ENCODE measurements around the gene BOK.
"Not testable (repeated sequence)": the region's sequence is repeated elsewhere in the genome, so short reads cannot be mapped to it uniquely, and the experiment has no call there.

The BOK gene

DNA sequence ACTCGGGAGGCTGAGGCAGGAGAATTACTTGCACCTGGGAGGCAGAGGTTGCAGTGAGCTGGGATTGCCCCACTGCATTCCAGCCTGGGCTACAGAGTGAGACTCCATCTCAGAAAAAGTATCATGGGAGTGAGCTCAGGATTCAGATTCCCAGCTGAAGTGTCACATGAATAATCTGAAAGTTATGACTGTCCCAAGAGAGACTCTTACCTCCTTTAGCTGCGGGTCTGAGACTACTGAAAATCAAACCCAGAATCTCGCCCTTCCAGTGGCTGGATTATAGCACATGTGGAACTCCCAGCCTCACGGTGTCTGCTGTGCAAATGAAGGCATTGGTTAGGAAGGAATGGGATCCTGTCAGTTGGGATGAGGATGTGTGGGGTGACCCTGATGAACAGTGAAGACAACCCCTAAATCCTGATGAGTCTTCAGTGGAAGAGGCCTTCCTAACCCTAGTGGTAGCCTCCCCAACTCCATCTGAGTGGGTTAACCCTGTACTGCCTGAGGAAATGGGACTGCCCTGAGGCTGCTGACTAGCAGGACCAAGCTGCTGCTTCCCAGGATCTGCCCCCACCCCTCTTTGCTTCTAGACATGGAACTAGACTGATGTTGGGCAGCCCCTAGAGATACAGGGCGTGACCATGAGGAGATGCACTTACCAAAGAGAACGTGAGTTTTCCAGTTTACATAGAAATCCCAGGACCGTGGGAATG lies 16.5 kb downstream of the BOK start:
- no peak for DNase-seq

DNA sequence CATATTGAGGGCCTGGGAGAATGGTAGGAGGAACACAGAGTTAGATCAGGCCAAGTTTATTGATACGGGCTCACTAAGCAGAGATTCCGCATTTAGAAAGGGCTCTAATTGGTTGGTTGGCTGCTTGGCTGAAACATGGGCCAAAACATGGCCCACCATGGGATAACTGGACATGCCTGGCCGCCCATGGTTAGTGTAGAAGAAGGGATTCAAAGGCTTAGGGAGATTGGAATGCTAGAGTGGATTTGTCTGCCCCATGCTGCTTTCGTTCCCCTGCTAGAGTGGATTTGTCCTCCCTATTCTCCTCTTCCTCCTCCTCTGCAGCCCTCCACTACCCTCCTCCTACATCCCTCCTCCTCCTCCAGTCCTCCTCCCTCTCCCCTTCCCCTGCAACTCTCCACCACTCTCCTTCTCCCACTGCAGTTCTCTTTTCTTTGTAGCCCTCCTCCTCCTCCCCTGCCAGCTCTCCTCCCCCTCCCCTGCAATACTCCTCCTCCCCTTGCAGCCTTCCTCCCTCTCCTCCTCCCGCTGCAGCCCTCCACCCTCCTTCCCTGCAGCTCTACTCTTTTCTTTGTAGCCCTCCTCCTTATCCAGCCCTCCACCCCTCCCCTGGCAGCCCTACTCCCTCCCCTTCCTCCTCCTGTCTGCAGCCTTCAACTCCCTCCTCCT lies 17.2 kb downstream of the BOK start:
- no peak for DNase-seq

DNA sequence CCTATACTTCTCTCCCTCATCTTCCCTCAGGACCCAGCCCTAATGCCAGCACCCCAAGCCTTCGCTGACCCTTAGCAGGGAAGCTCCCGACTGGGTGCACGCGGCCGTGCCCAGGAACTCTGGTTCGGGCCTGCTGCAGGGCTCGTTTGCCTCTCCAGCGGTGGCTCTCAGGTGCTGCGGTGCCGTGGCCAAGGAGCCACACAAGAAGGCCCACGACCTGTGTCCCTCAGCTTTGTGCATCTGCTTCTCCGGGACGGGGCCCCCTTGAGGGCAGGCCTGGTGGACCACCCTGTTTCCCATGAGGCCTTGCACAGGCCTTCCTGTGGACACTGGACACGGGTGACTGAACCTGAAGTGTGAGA lies 17.7 kb downstream of the BOK start:
- no peak for DNase-seq

DNA sequence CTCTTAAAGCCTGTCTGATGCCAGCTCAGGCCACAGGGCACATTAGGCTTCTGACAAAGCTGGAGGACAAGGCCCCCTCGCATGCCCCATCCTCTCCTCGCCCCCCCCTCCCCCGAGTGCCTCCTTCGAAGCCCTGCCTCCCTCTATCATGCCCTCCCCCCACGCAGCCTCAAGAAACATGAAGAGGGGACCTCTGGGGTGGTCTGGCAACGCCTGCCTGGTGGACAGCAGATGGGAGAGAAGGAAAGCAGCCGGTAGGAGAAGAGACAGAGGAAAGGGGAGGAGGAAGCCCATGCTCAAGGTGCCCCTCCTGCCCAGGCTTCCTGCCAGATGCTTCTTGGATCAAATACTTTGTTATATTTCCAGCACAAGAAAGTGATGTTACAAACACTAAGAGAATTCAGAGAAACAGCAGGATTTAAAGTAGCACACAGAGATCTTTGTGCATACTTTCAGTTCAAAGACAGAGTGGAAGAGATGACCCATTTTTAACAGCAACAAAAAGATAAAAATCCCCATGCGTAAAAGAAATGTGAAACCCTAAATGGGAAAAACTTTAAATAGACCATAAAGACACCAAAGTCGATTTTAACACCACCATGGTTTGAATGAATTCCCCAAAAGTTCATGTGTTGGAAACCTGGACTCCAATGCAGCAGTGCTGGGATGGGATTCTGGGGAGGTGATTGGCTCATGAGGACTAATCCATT lies 19.0 kb downstream of the BOK start:
- DNase-seq = no peak

DNA sequence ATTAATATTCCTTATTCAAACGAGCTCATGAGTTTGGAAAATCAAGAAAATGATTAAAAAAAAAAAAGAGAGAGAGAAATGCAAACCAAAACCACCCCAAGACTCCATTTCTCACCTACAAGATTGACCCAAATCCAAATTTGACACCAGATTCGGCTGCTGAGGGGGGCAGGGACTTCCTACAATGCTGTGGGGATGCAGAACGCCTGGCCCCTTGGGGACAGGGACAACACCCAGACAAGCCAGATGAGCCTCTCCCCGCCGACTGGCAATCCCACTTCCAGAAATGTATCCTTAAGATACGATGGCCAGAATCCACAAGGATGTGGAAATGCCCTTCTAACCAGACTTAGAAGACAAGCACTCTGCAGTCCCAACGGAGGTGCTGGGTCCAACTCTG lies 20.7 kb downstream of the BOK start:
- DNase-seq = no peak

DNA sequence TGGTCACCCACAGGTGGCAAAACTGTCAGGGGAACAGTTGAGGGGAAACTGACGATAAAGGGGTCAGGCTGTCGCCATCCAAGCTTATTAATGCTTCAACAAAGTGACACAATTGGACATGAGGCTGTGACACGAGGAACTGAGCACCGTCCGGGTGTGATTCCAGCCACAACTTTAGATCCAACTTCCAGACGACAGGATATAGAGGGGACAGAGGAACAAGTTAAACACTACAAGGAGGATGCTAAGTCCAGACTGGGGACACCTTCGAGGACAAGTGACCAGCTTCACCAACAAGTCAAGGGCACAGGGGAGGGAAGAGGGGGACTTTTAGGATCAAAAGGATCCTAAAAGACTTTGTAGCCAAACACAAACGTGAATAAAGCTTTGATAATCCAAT lies 23.8 kb downstream of the BOK start:
- no peak for DNase-seq

DNA sequence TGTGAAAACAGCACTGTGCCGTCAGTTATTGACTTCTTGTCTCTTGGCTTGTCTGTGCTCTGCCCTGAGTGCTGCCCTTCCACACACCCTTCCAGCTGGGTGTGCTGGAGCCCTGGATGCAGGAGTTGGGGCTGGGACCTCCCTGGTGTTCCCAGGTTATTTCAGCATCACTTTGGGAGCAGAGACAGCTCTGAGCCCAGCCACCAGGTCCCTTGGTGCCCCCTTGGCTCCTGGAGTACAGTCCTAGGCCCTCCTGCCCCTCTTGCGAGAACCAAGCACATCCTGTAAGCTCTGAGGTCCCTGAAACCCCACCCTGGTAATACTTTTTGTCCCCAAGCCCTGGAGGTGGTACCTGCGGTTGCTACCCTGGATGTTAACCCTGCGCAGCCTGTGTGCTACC lies 24.3 kb downstream of the BOK start:
- no peak for DNase-seq

DNA sequence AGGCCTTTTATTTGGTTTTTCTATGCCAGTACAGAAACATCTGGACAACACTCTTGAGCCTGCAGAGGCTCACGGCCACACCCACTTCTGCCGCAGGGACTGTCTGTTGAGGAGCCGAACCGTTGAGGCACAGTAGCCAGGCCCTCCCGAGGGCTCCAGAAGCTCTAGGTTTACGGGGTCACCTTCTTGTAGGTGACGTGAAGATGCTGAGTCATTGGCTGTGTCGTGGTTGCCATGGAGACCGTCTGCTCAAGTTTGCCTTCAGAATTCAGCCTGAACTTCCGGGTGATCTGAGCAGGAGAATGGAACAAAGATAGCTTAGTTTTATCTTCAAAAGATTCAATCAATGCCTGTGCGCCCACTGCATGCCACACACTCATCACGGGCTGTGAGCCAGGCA lies 25.9 kb downstream of the BOK start:
- no peak for DNase-seq

DNA sequence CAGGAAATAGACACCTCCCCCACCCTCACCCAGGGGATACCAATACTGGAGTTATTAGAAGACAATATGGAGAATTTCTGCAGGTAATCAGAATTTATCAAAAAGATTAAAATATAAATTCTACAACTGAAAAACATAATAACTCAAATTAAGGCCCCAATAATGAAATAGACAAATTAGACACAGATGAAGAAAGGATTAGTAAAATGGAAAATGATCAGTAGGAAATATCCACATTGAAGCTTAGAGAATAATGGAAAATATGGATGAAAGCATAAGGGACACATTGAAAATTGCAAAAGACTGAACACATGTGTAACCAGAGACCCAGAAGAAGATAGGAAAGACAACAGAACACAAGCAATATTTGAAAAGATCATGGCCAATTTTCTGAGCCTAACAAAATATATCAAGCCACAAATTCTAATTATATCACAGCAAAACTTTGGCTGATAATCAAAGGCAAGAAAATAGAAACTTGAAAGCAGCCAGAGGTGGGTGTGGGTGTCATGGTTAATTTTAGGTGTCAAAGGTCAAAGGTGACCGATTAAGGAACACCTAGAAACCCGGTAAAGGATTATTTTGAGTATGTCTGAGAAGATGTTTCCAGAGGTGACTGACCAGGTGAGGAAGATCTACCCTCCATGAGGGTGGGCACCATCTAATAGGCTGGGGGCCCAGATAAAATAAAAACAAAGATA lies 28.2 kb downstream of the BOK start:
- DNase-seq = no peak

DNA sequence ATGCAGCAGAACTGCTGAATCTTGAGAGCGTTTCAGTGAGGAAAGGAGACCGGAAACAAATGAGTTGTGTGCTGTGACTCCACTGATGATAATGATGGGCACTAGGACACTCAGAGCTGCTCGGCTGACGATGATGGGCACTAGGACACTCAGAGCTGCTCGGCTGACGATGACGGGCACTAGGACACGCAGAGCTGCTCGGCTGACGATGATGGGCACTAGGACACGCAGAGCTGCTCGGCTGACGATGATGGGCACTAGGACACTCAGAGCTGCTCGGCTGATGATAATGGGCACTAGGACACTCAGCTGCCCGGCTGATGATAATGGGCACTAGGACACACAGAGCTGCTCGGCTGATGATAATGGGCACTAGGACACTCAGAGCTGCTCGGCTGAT lies 31.3 kb downstream of the BOK start:
- DNase-seq = not testable (repeated sequence)

DNA sequence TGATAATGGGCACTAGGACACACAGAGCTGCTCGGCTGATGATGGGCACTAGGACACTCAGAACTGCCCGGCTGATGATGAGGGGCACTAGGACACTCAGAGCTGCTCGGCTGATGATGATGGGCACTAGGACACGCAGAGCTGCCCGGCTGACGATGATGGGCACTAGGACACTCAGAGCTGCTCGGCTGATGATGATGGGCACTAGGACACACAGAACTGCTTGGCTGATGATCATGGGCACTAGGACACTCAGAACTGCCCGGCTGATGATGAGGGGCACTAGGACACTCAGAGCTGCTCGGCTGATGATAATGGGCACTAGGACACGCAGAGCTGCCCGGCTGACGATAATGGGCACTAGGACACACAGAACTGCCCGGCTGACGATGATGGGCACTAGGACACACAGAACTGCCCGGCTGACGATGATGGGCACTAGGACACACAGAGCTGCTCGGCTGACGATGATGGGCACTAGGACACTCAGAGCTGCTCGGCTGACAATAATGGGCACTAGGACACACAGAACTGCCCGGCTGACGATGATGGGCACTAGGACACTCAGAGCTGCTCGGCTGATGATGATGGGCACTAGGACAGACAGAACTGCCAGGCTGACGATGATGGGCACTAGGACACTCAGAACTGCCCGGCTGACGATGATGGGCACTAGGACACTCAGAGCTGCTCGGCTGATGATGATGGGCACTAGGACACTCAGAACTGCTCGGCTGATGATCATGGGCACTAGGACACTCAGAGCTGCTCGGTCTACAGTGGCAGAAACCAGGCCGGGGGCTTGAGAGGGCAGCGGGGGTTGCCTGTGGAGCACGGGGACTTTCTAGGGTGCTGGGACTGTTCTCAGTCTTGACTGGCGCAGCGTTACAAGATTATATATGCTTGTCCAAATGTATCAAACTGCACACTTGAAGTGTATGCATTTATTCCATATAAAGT lies 32.2 kb downstream of the BOK start:
- DNase-seq = not testable (repeated sequence)

DNA sequence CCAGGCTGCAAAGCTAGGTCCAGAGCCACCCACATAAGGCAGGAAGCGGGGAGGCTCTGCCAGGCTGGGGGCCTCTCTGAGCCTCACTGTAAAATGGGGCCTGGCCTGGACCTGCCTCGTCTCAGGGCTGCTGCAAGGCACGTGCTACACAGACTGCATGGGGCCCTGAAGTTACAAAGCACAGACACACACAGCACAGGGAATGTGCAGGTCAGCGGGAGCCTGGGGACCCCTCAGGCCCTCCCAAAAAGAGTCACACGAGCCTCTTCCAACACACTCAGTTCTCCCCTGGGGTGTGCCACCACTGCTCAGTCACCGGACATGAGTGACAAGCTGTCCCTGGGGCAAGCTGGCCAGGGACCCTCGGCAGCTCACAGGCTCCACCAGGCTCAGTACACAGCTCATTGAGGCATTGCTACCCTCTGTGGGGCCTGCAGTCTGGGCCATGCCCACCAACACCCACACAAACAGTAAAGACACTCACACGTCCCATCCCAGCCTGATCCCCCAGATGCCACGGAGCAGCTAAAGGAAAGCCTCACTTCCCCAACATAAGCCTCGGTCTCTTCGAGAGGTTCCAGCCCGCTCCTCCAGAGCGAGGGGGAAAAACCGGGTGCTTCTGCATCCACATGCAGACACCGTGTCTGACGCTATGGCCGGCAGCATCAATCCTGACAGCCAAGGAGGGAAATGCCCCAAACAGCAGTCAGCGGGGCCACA lies 33.7 kb downstream of the BOK start:
- DNase-seq = no peak

DNA sequence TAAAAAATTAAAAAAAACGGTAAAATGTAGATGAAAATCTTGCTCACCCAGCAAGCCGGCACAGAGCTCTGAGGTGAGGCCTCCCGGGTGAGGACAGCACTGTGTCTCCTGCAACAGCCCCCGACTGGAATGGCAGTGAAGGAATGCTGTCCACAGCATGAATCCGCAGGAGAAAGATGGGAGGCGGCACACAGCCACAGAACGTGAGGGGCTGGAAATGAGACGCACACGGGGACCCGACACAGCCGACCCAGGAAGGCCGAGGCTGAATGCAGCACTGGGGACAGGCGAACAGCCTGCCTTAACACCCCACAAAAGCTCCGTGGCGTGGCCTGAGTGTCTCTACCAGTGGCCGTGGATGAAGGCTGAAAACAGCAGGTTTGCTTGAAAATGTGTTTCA lies 34.7 kb downstream of the BOK start:
- no peak for DNase-seq

DNA sequence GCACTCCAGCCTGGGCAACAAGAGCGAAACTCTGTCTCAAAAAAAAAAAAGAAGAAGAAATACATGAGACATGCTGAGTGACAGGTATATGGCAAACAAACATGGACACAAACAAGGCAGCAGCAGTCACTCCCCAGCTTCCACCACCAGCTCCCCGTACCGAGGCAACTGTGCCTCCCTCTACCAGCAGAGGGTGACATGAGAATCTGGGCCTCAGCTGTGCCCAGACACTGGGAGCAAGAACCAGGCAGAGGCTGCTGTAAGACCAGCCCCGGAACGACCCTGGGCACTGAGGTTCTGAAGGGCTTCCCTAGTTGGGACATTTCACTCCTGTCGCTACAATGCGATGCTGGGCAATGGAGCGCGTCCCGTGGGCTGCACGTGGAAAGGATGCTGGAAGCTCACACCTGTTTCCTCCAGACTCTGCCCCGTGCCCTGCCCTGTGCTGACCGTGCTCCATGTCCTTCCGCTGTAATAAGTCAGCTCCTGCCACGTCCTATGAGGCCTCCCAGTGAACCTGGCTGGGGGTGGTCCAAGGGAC lies 37.1 kb downstream of the BOK start:
- no peak for DNase-seq

DNA sequence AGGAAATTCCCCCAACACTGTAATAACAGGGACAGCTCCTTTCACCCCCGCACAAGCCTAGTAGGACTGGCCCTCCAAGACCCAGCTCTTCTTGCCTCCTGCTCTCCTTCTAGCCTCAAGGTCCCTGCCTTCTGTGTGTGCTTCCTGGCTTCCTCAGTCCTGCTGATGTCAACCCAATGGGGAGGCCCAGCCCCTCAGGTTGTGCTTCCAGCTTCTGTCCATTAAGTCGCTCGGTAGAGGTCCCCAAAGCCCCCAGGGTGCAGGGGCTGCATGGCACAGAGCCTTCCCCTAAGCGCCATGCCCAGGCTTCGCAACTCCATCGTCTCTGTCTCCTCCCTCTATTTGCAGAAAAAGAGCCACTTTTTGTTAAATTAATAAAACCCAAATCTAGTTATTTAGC lies 39.0 kb downstream of the BOK start:
- DNase-seq = no peak

DNA sequence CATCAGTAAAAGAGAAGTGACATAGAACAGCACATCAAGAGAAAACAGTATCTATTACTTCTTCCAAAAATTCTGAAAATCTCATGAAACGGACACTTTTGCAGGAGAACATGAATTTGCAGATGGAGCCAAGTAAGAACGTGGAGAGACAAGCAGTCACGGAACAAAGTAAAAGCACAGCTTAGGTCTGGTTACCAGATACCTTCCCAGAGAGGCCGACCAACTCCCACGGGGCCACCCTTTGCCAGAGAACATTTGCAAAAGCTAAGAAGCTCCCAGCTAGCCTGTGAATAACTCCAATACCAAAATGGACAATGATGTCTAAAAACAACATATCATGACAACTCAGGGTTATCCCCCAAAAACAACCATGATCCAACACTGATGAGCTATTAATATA lies 39.5 kb downstream of the BOK start:
- no peak for DNase-seq

DNA sequence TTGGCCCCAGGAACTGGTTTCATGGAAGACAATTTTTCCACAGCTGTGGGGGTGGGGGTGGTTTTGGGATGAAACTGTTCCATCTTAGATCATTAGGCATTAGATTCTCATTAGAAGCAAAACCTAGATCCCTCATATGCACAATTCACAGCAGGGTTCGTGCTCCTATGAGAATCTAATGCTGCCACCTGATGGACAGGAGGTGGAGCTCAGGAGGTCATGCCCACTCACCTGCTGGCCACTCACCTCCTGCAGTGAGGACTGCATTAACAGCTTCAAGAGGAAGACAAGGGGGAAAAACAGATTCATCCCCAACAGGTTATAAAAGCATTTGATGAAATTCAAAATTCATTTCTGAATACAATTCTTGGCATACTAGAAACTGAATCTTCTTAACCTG lies 39.9 kb downstream of the BOK start:
- peak; percentile 45 for DNase-seq

DNA sequence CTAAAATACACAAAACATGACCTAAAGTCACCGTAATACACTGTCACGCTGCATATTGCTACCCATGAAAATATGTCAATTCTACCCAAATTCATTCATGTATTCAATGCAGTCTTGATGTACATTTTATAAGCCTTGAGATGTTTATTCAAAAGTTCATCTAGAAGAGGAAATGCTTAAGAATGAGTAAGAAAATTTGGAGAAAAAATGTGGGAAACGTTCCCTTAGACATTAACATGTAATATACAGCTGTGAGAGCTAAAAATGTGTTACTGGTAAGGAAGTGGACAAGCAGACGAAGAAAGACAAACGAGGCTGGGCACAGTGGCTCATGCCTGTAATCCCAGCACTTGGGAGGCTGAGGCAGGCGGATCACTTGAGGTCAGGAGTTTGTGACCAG lies 41.1 kb downstream of the BOK start:
- DNase-seq = no peak

DNA sequence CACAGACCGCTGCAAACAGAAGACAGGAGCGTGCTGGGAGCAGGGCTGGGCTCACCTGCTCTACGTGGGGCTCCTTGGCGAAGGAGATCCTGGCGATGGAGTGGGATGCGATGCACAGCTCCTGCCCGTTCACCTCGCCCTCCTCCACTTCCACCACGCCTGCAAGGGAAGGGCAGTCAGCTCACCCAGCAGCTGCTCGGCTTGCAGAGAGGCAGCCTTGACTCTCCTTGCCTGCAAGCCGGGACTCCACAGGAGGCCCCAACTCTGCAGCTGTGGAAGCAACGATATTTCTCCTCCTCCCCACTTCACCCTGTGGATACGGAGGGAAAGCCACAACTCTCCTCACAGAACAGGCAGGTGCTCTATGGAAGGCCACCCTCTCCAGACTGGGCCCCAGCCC lies 43.3 kb downstream of the BOK start:
- no peak for DNase-seq

DNA sequence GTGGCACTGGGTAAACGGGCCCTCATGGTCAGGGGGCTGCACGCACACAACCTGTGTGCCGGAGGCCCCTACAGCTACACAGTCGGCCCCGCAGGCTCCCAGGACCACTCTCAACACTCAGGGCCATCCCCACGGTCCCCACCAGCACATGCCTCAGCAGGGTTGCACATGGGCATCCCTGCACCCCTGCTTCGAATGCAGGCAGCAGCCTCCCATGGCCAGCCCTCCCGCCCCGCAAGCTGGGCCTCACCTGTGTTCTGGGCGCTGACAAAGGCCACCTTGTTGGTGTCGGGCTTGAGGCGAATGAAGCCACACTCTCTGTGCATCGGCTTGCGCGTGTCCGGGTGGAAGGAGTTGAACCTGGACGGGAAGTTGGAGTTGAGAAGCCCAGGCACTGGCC lies 44.2 kb downstream of the BOK start:
- no peak for DNase-seq

DNA sequence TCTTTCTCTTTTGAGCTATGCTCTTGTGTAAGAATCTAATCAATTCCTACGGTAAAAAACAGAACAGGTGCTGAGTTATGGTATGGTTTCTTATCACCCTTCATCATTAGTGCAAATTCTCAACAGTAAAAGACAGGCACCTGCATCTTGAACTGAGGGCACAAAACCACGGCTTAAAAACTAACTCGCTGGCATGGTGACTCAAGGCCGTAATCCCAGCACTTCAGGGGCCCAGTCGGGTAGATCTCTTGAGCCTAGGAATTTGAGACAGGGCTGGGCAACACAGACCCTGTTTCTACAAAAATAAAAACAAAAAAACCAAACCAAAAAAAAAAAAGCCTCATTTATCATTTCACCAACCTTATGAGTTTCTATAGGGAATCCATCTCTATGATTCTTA lies 45.1 kb downstream of the BOK start:
- no peak for DNase-seq

DNA sequence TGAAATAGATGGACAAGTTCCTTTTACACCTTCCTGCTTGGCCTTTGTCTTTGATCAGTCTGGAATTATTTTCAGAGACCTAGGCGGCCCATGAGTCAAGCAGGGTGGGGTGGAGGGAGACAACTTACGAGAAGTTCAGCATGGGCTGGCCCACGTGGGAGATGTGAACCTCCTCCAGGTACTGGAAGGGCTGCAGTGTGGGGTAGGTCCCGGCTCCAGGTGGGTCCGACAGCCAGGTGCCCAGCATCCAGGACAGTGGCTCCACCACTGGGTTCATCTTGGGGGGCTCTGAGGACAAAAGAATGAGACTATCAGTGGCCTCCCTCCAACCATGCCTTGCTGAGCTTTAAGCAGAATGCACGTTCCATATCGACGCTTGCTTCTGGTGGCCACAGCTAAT lies 47.6 kb downstream of the BOK start:
- no peak for DNase-seq
